CD14-positive monocyte (primary cell): ENCODE data around the gene DPF3. TPM values are rescaled to one million over a fixed set of nuclear protein-coding genes. Genes with fewer than 3 reads are reported as not detected.

Experiments
- DNase-seq, 3 donors: peaks; one replicate each; pipeline ENCODE4 v3.0.0-alpha.2; 2011 to 2022
- H2AFZ ChIP-seq: 2 replicates; pipeline ENCODE4 v1.6.0; 2012; ENCODE audit warnings: mild to moderate bottlenecking, low read depth, low read length, inconsistent platforms; ENCODE audit not compliant: insufficient read depth, poor library complexity, severe bottlenecking
- H3K27ac ChIP-seq, 2 donors: 1 replicate in 1 of 2; 2 replicates in 1 of 2; pipeline ENCODE4 v1.5.1; 2012 to 2013; ENCODE audit warnings: low read length in 2 of 2, control low read depth in 1 of 2, inconsistent platforms in 1 of 2, low read depth in 1 of 2, mild to moderate bottlenecking in 1 of 2
- H3K27me3 ChIP-seq, 2 donors: one replicate each; pipeline versions ENCODE4 v1.6.0 to v1.6.1; 2011 to 2013; ENCODE audit warnings: low read length in 2 of 2; ENCODE audit not compliant: control insufficient read depth in 2 of 2, insufficient read depth in 2 of 2
- H3K36me3 ChIP-seq, 2 donors: replicated peaks in 1 of 2; 1 replicate in 1 of 2; 2 replicates in 1 of 2; pipeline versions ENCODE4 v1.5.1 to v1.6.1; 2012 to 2013; ENCODE audit warnings: low read length in 2 of 2, control low read depth in 1 of 2, inconsistent platforms in 1 of 2, mild to moderate bottlenecking in 1 of 2; ENCODE audit not compliant: insufficient read depth in 2 of 2, control insufficient read depth in 1 of 2
- H3K4me1 ChIP-seq, 2 donors: 1 replicate in 1 of 2; 2 replicates in 1 of 2; pipeline versions ENCODE4 v1.5.1 to v1.6.1; 2012 to 2013; ENCODE audit warnings: low read length in 2 of 2, control low read depth in 1 of 2, inconsistent platforms in 1 of 2, mild to moderate bottlenecking in 1 of 2, moderate library complexity in 1 of 2; ENCODE audit not compliant: insufficient read depth in 2 of 2, control insufficient read depth in 1 of 2
- H3K4me2 ChIP-seq: replicated peaks from 2 replicates; pipeline ENCODE3; 2012; ENCODE audit warnings: low read length, moderate library complexity, mild to moderate bottlenecking; ENCODE audit not compliant: poor library complexity, severe bottlenecking; ENCODE audit errors: extremely low read depth
- H3K4me3 ChIP-seq, 3 experiments: fragments of 200-600 bp in 1 of 3; sonication (generic) in 1 of 3; replicated peaks in 1 of 3; 1 replicate in 2 of 3; 2 replicates in 1 of 3; pipeline ENCODE4 v1.5.1; 2011 to 2013; ENCODE audit warnings: low read length in 3 of 3, mild to moderate bottlenecking in 3 of 3, control low read depth in 2 of 3, low read depth in 2 of 3, inconsistent platforms in 1 of 3, moderate library complexity in 1 of 3
- H3K79me2 ChIP-seq: 2 replicates; pipeline ENCODE4 v1.6.0; 2012; ENCODE audit warnings: mild to moderate bottlenecking, control low read depth, inconsistent platforms, low read length, moderate library complexity; ENCODE audit not compliant: insufficient read depth
- H3K9ac ChIP-seq: 2 replicates; pipeline ENCODE4 v1.6.0; 2017; ENCODE audit warnings: low read length, mild to moderate bottlenecking; ENCODE audit not compliant: insufficient read depth, poor library complexity, severe bottlenecking
- H3K9me3 ChIP-seq, 2 donors: replicated peaks in 1 of 2; 1 replicate in 1 of 2; 2 replicates in 1 of 2; pipeline versions ENCODE4 v1.5.1 to v1.6.1; 2012 to 2013; ENCODE audit warnings: low read length in 2 of 2, control low read depth in 1 of 2; ENCODE audit not compliant: control insufficient read depth in 1 of 2, insufficient read depth in 1 of 2
- H4K20me1 ChIP-seq: 2 replicates; pipeline ENCODE4 v1.6.0; 2012; ENCODE audit warnings: mild to moderate bottlenecking, low read length, control low read depth, moderate library complexity; ENCODE audit not compliant: insufficient read depth
- H3K27ac Mint-ChIP-seq, 7 donors: one replicate each; pipeline ENCODE4 v1.8.0; 2020; ENCODE audit warnings: mild to moderate bottlenecking in 7 of 7, mixed read lengths in 7 of 7, moderate library complexity in 6 of 7, inconsistent platforms in 2 of 7
- H3K27me3 Mint-ChIP-seq, 3 donors: one replicate each; pipeline ENCODE4 v1.8.0; 2021 to 2022; ENCODE audit warnings: low read depth in 3 of 3, mild to moderate bottlenecking in 3 of 3, mixed read lengths in 3 of 3, moderate library complexity in 3 of 3, inconsistent platforms in 1 of 3
- H3K36me3 Mint-ChIP-seq, 2 donors: one replicate each; pipeline ENCODE4 v1.8.0; 2020; ENCODE audit warnings: mixed read lengths in 2 of 2, inconsistent platforms in 1 of 2, mild to moderate bottlenecking in 1 of 2
- H3K4me1 Mint-ChIP-seq: one replicate; pipeline ENCODE4 v1.8.0; 2020; ENCODE audit warnings: mild to moderate bottlenecking, mixed read lengths
- H3K4me3 Mint-ChIP-seq, 2 donors: one replicate each; pipeline ENCODE4 v1.8.0; 2020; ENCODE audit warnings: mild to moderate bottlenecking in 2 of 2, mixed read lengths in 2 of 2, moderate library complexity in 1 of 2
- H3K9me3 Mint-ChIP-seq, 7 donors: one replicate each; pipeline ENCODE4 v1.8.0; 2020 to 2022; ENCODE audit warnings: mixed read lengths in 7 of 7, mild to moderate bottlenecking in 6 of 7, moderate library complexity in 6 of 7, inconsistent platforms in 2 of 7
- WGBS: methylation state at CpG from one replicate; pipeline ENCODE4 v1.1.5; 2013; ENCODE audit warnings: missing lambda C conversion rate; ENCODE audit not compliant: insufficient coverage; 5-methylcytosine and 5-hydroxymethylcytosine counted together
- intact Hi-C, 2 donors: fragments of 100-400 bp; cut with micrococcal nuclease; formaldehyde crosslinking; loops; one replicate each; pipeline versions ENCODE4 v1.15.0 to v1.15.1; 2023
- polyA plus RNA-seq, 3 donors: library from polyadenylated mRNA; depleted of rRNA in 1 of 3; unstranded in 2 of 3; stranded (reverse) in 1 of 3; fragments of 300-500 nt in 2 of 3; fragments of >200 nt in 1 of 3; fragmentation: Illumina TruSeq in 2 of 3; gene quantifications; 1 replicate in 2 of 3; 2 replicates in 1 of 3; pipeline ENCODE4 v1.2.3, GENCODE V29; 2012 to 2021
- TF ChIP-seq, protein P1 (sequence below): fragments of 200-600 bp; IDR thresholded peaks from one replicate; pipeline ENCODE4 v1.8.0; 2022; ENCODE audit warnings: antibody characterized with exemption, mild to moderate bottlenecking

Gene DPF3
- polyA plus RNA-seq, 3 donors = 0.33 to 0.39 TPM; not detected in 1

GRCh38 chr14:72690324-72690723, 203.6 kb downstream of the DPF3 start:
- no peak for DNase-seq

DNA sequence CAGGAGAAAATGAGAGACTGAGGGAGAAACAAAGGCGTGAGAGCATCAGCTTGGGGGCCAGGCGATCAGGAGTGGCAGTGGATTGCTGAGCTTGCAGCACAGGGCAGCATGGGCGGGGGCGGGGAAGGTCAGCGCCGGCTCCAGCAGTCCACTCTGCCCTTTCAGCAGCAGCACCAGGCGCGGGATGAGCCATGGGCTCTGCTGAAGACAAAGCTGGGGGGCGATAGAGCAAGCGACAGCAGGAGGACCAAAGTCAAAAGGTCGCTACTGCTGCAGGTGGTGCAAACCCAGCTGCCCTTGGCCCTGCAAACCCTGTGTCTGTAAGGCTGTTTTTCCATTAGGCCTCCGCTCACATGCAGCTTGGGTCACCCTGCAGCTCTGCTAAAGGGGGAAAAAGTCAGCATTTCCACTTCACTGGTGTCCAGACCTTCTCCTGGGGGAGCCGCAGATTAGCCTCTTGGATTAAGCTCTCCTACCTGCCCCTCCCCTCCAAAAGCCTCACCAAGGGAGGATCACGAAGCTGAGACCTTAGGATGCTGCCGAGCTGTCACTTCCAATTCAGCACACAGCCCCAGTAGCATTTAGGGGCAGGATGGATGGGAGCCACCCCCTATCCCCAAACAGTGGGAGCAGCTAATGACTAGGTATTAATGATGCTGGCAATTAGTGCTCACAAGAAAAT, 204.8 kb downstream of the DPF3 start:
- H3K27me3 Mint-ChIP-seq = peaks cover 8 to 11% (median 11%) of the 10 kb centered on the region in 3 donors
- Histone ChIP-seq H3K4me2 (no peak overlapping the region), H2AFZ (no peak overlapping the region), H3K9me3 (no peaks in the 10 kb centered on the region), H3K27me3 (no peaks in the 10 kb centered on the region), H3K79me2 (no peaks in the 10 kb centered on the region), H4K20me1 (no peaks in the 10 kb centered on the region), H3K36me3 (no peaks in the 10 kb centered on the region), H3K4me3 (no peak overlapping the region), H3K9ac (no peak overlapping the region), H3K27ac (no peak overlapping the region), H3K4me1 (no peaks in the 10 kb centered on the region)
- no peak overlapping the region for H3K4me3 Mint-ChIP-seq
- no peaks in the 10 kb centered on the region for H3K36me3 Mint-ChIP-seq
- TF ChIP-seq, protein P1, sequence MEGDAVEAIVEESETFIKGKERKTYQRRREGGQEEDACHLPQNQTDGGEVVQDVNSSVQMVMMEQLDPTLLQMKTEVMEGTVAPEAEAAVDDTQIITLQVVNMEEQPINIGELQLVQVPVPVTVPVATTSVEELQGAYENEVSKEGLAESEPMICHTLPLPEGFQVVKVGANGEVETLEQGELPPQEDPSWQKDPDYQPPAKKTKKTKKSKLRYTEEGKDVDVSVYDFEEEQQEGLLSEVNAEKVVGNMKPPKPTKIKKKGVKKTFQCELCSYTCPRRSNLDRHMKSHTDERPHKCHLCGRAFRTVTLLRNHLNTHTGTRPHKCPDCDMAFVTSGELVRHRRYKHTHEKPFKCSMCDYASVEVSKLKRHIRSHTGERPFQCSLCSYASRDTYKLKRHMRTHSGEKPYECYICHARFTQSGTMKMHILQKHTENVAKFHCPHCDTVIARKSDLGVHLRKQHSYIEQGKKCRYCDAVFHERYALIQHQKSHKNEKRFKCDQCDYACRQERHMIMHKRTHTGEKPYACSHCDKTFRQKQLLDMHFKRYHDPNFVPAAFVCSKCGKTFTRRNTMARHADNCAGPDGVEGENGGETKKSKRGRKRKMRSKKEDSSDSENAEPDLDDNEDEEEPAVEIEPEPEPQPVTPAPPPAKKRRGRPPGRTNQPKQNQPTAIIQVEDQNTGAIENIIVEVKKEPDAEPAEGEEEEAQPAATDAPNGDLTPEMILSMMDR = no peak
- no peak for DNase-seq
- no peak overlapping the region for H3K27ac Mint-ChIP-seq
- 98% methylated on average over 12 of the region's 15 CpGs for WGBS
- intact Hi-C loops = no loop called here
- H3K9me3 Mint-ChIP-seq = peaks cover 0 to 6% (median 3%) of the 10 kb centered on the region in 7 donors
- H3K4me1 Mint-ChIP-seq = no peaks in the 10 kb centered on the region

More at GRCh38 chr14:72690324-72690723, 203.6 kb downstream of the DPF3 start:
- H3K4me2 ChIP-seq = no peak overlapping the region
- H4K20me1 ChIP-seq = no peaks in the 10 kb centered on the region
- TF ChIP-seq, protein P1 = no peak
- no peak overlapping the region for H3K4me3 ChIP-seq
- intact Hi-C loops = no loop called here
- no peaks in the 10 kb centered on the region for H3K4me1 ChIP-seq
- no peak overlapping the region for H3K27ac Mint-ChIP-seq
- H3K36me3 ChIP-seq = no peaks in the 10 kb centered on the region
- H3K27me3 Mint-ChIP-seq = peaks cover 5 to 11% (median 11%) of the 10 kb centered on the region in 3 donors
- peaks cover 0 to 6% (median 0%) of the 10 kb centered on the region in 7 donors for H3K9me3 Mint-ChIP-seq
- no peak overlapping the region for H2AFZ ChIP-seq
- WGBS = 86% methylated on average over 8 of the region's 14 CpGs
- H3K27ac ChIP-seq = no peak overlapping the region
- no peak overlapping the region for H3K9ac ChIP-seq
- H3K4me1 Mint-ChIP-seq = no peaks in the 10 kb centered on the region
- H3K79me2 ChIP-seq = no peaks in the 10 kb centered on the region
- H3K9me3 ChIP-seq = no peaks in the 10 kb centered on the region
- H3K36me3 Mint-ChIP-seq = no peaks in the 10 kb centered on the region
- no peak overlapping the region for H3K4me3 Mint-ChIP-seq
- no peaks in the 10 kb centered on the region for H3K27me3 ChIP-seq
